B cell (primary cell): ENCODE data around the gene TM2D1.

Experiments
- CTCF ChIP-seq: fragments of 200-600 bp; IDR thresholded peaks from one replicate; pipeline ENCODE4 v1.8.0; 2022; ENCODE audit warnings: antibody characterized with exemption, mild to moderate bottlenecking
- EZH2 ChIP-seq: IDR thresholded peaks from 2 replicates; pipeline ENCODE4 v1.6.1; 2012; ENCODE audit warnings: borderline replicate concordance, low read depth, mild to moderate bottlenecking, moderate library complexity, low read length; ENCODE audit not compliant: insufficient read depth, poor library complexity, severe bottlenecking

GRCh38 chr1:61672376-61672775 lies 52.6 kb downstream of the TM2D1 start:
- TF ChIP-seq CTCF, result no peak
- no peak for TF ChIP-seq EZH2
